ENCODE results near the gene POLE3.

Gene POLE3

DNA sequence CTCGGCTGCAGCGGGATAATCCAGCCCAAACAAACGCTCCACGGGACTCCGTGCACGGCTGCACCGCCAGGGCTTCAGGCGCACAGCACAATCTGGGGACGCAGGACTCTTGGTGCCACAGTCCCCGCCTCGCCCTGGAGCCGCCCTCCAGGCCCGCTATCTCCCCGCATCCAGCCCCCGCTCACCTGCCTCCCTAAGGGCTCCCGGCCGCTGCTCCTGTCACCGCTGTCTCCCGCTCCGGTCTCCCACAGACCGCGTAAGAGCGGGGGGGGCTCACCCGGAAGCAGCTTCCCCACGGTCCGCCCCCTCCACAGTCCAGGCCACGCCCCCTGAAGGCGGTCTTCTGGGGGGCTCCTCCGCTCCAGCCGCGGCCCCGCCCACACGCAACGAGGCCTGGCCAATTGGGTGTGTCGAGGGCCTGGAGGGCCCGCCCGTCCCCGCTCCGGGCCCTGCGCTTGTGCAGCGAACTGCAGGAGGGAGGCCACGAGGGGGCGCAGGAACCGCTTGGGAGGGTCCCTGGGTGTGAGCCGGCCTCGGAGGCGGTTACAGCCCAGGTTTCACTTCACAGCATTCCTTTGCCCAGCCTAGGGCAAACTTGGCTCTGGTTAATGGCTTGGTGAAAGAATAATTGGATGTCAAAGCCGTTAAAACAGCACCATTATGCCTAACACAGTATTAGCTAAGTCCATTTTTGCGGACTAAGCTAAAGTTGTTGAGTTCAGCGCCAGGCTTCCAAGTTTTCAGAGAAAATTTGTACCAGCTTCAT is 9.3 kb downstream of the POLE3 start, which contains the start of gene ALAD:
ALAD (minus strand) TSS at position 258 of the 766 bp plus-strand sequence. CDS start 7,725 bp downstream, outside the sequence.
- TF ChIP-seq, protein P1, sequence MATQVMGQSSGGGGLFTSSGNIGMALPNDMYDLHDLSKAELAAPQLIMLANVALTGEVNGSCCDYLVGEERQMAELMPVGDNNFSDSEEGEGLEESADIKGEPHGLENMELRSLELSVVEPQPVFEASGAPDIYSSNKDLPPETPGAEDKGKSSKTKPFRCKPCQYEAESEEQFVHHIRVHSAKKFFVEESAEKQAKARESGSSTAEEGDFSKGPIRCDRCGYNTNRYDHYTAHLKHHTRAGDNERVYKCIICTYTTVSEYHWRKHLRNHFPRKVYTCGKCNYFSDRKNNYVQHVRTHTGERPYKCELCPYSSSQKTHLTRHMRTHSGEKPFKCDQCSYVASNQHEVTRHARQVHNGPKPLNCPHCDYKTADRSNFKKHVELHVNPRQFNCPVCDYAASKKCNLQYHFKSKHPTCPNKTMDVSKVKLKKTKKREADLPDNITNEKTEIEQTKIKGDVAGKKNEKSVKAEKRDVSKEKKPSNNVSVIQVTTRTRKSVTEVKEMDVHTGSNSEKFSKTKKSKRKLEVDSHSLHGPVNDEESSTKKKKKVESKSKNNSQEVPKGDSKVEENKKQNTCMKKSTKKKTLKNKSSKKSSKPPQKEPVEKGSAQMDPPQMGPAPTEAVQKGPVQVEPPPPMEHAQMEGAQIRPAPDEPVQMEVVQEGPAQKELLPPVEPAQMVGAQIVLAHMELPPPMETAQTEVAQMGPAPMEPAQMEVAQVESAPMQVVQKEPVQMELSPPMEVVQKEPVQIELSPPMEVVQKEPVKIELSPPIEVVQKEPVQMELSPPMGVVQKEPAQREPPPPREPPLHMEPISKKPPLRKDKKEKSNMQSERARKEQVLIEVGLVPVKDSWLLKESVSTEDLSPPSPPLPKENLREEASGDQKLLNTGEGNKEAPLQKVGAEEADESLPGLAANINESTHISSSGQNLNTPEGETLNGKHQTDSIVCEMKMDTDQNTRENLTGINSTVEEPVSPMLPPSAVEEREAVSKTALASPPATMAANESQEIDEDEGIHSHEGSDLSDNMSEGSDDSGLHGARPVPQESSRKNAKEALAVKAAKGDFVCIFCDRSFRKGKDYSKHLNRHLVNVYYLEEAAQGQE (IDR thresholded peaks at IDR 0.05; ENCODE audit: insufficient read depth in 1 of 2, low read depth in 2 of 2, low read length in 2 of 2) = no peak
- 0 out of 2 replicates have a peak, but pooled peaks have one; percentile 70 for TF ChIP-seq SIN3A (IDR thresholded peaks at IDR 0.05; ENCODE audit: borderline replicate concordance, insufficient read depth, low read length)
- TF ChIP-seq TAF1 (IDR thresholded peaks at IDR 0.05; ENCODE audit: borderline replicate concordance, insufficient read depth, low read length) = no peak; the same call in 1 of the 2 replicates
- TF ChIP-seq FOXP2 (optimal IDR thresholded peaks at IDR 0.05; ENCODE audit: borderline replicate concordance, extremely low read depth, extremely low read length, insufficient read depth) = peak; percentile 80
- peak; percentile 67 for TF ChIP-seq POLR2AphosphoS5 (IDR thresholded peaks at IDR 0.05; ENCODE audit: low read depth, low read length)

DNA sequence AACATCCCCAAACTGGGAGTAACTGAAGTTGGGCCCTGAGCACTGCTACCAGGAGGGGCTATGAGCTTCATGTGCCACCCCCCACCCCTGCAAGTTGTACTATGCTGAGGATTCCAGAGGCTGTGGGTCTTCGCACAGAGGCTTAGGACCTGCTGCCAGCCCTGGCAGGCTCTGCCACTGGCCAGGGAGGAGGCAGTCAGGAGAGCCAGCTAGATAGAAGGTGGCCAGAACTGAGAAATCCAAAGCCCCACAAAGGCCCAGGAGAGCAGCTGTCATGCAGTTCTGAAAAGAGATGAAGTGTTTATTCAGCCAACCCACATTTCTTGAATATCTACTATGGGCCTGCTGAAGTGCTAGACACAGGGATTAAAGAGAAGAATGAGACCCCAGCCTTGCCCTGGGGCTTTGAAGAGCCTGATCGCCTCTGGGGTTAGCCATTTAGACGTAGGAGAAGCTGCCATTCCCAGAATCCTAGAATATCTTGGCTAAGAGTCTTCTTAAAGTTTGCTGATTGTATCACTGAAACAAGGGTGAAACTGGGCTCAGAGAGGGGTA is 10.8 kb downstream of the POLE3 start:
- no peak for TF ChIP-seq POLR2AphosphoS5 (IDR thresholded peaks at IDR 0.05; ENCODE audit: low read depth, low read length)
- TF ChIP-seq FOXP2 (optimal IDR thresholded peaks at IDR 0.05; ENCODE audit: borderline replicate concordance, extremely low read depth, extremely low read length, insufficient read depth) = no peak
- no peak for TF ChIP-seq SIN3A (IDR thresholded peaks at IDR 0.05; ENCODE audit: borderline replicate concordance, insufficient read depth, low read length)
- TF ChIP-seq, protein P1 (IDR thresholded peaks at IDR 0.05; ENCODE audit: insufficient read depth in 1 of 2, low read depth in 2 of 2, low read length in 2 of 2) = no peak
- no peak for TF ChIP-seq TAF1 (IDR thresholded peaks at IDR 0.05; ENCODE audit: borderline replicate concordance, insufficient read depth, low read length)

DNA sequence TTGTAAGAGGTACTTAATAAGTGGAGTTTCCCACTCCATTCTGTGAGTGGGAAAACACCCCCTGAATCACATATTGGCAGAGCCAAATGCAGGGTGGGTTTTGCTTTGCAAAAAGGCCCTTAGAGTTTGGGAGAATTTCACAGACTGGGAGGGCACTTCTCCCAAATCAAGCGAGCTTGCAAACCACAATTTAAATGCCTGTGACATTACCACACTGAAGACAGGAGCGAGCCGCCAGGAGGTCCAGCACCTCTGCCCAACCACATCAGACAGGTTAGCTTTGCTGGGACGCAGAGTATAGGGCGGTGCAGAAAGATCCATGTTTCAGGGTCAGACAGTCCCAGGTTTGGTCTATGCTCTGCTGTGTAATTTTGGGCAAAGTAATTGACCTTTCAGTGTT is 11.7 kb downstream of the POLE3 start:
- TF ChIP-seq SIN3A (IDR thresholded peaks at IDR 0.05; ENCODE audit: borderline replicate concordance, insufficient read depth, low read length) (no peak), FOXP2 (optimal IDR thresholded peaks at IDR 0.05; ENCODE audit: borderline replicate concordance, extremely low read depth, extremely low read length, insufficient read depth) (no peak), TAF1 (IDR thresholded peaks at IDR 0.05; ENCODE audit: borderline replicate concordance, insufficient read depth, low read length) (no peak), POLR2AphosphoS5 (IDR thresholded peaks at IDR 0.05; ENCODE audit: low read depth, low read length) (no peak)
- TF ChIP-seq, protein P1 (IDR thresholded peaks at IDR 0.05; ENCODE audit: insufficient read depth in 1 of 2, low read depth in 2 of 2, low read length in 2 of 2) = no peak

DNA sequence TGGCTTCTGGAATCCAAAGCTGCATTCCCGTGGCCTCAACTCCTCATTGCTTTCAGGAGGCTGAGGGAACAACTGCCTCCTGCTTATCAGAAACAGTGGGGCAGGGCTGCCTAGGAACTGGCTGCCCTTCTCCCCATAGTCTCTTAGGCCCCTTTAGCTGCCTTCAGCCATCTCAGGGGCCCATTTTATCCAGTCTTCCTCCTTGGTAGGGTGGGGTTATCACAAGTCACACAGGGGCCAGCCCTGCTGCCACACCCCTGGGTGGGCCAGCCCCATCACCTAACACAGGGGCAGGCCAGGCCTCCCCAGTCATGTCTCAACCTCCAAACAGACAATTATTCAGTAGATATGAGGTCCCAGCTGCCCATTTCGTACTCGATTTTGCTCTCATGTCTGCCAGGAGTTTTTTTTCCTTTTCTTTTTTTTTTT is 13.3 kb downstream of the POLE3 start:
- TF ChIP-seq POLR2AphosphoS5 (IDR thresholded peaks at IDR 0.05; ENCODE audit: low read depth, low read length) = no peak

DNA sequence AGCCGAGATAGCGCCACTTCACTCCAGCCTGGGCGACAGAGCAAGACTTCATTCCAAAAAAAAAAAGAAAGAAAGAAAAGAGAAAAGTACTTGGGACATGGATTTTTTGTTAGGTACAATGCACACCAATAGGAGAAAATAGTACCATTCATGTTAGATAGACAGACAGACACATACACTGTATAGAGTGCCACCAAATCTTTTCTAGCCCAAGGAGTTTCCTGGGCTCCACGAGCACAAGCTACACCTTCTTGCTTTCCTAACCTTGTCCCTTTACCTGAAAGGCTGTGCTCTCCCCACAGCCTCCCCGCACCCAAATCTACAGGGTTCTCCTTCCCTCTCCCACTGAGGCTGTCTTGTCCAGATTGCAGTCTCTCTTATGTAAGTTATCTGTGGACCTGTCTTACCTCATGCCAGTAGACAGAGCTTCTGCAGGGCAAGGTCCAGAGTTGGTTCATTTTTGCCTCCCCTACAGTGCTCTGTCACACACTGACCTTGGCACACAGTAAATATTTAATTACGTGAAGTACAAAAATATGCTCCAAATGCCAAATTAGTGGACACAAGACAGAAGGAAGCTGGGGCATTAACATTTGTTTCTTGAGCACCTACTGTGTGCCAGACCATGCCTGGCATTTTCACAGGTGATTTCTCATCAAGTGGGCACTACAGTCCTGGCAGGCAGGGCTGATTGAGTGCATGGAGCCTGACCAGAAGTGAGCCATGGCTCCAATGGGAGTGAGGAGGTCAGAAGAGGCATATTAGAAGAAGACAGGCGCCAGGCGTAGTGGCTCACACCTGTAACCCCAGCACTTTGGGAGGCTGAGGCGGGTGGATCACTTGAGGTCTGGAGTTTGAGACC is 15.2 kb downstream of the POLE3 start:
- TF ChIP-seq FOXP2 (optimal IDR thresholded peaks at IDR 0.05; ENCODE audit: borderline replicate concordance, extremely low read depth, extremely low read length, insufficient read depth) = no peak
- TF ChIP-seq TAF1 (IDR thresholded peaks at IDR 0.05; ENCODE audit: borderline replicate concordance, insufficient read depth, low read length) = no peak
- TF ChIP-seq POLR2AphosphoS5 (IDR thresholded peaks at IDR 0.05; ENCODE audit: low read depth, low read length) = no peak
- TF ChIP-seq, protein P1 (IDR thresholded peaks at IDR 0.05; ENCODE audit: insufficient read depth in 1 of 2, low read depth in 2 of 2, low read length in 2 of 2) = no peak
- TF ChIP-seq SIN3A (IDR thresholded peaks at IDR 0.05; ENCODE audit: borderline replicate concordance, insufficient read depth, low read length) = no peak
